Liver (tissue), 9 donors: ENCODE data around the gene RAD51B. TPM values are rescaled to one million over a fixed set of nuclear protein-coding genes. Genes with fewer than 3 reads are reported as not detected.

Source experiments
- DNase-seq: peaks from one replicate; pipeline ENCODE4 v3.0.0-alpha.2; 2017; ENCODE audit warnings: low spot score
- H3K27ac ChIP-seq, 2 donors: one replicate each; pipeline ENCODE4 v1.7.0; 2013; ENCODE audit warnings: inconsistent platforms in 2 of 2, low read length in 2 of 2, control low read depth in 1 of 2, low read depth in 1 of 2, mild to moderate bottlenecking in 1 of 2
- H3K27me3 ChIP-seq, 4 donors: one replicate each; pipeline versions ENCODE4 v1.6.1 to v1.7.0; 2013; ENCODE audit warnings: low read length in 3 of 4, inconsistent platforms in 1 of 4, mild to moderate bottlenecking in 1 of 4, moderate library complexity in 1 of 4; ENCODE audit not compliant: control insufficient read depth in 4 of 4, insufficient read depth in 4 of 4
- H3K36me3 ChIP-seq, 4 donors: one replicate each; pipeline versions ENCODE4 v1.6.1 to v1.7.0; 2013; ENCODE audit warnings: low read length in 3 of 4, mild to moderate bottlenecking in 3 of 4, low read depth in 1 of 4, moderate library complexity in 1 of 4; ENCODE audit not compliant: control insufficient read depth in 4 of 4, insufficient read depth in 3 of 4
- H3K4me1 ChIP-seq, 4 donors: one replicate each; pipeline versions ENCODE4 v1.6.1 to v1.7.0; 2013; ENCODE audit warnings: low read length in 3 of 4, mild to moderate bottlenecking in 3 of 4, moderate library complexity in 1 of 4; ENCODE audit not compliant: control insufficient read depth in 4 of 4, insufficient read depth in 4 of 4
- H3K4me3 ChIP-seq, 3 donors: one replicate each; pipeline versions ENCODE4 v1.6.1 to v1.7.0; 2013; ENCODE audit warnings: low read length in 3 of 3, control low read depth in 1 of 3, low read depth in 1 of 3, mild to moderate bottlenecking in 1 of 3
- H3K9ac ChIP-seq, 2 donors: one replicate each; pipeline ENCODE4 v1.7.0; 2013; ENCODE audit warnings: low read length in 2 of 2, mild to moderate bottlenecking in 2 of 2, moderate library complexity in 2 of 2, control low read depth in 1 of 2, low read depth in 1 of 2
- H3K9me3 ChIP-seq, 4 donors: one replicate each; pipeline versions ENCODE4 v1.6.1 to v1.7.0; 2013; ENCODE audit warnings: low read length in 3 of 4; ENCODE audit not compliant: control insufficient read depth in 4 of 4
- ATF3 ChIP-seq: IDR thresholded peaks from 2 replicates; pipeline ENCODE4 v1.6.1; 2016; ENCODE audit warnings: antibody characterized with exemption
- EGR1 ChIP-seq, 2 donors: IDR thresholded peaks; 2 replicates each; pipeline ENCODE4 v1.6.1; 2016 to 2018; ENCODE audit warnings: antibody characterized with exemption in 2 of 2, low read depth in 2 of 2
- FOXA1 ChIP-seq: IDR thresholded peaks from 2 replicates; pipeline ENCODE4 v1.6.1; 2016; ENCODE audit warnings: antibody characterized with exemption
- FOXA2 ChIP-seq: IDR thresholded peaks from 2 replicates; pipeline ENCODE4 v1.6.1; 2016; ENCODE audit warnings: antibody characterized with exemption
- GABPA ChIP-seq, 2 donors: IDR thresholded peaks in 1 of 2; conservative IDR thresholded peaks in 1 of 2; 2 replicates each; pipeline ENCODE4 v1.6.1; 2016; ENCODE audit warnings: antibody characterized with exemption in 2 of 2, mild to moderate bottlenecking in 1 of 2, moderate library complexity in 1 of 2
- HNF4A ChIP-seq, 2 donors: conservative IDR thresholded peaks; 2 replicates each; pipeline ENCODE4 v1.6.1; 2016; ENCODE audit warnings: antibody characterized with exemption in 2 of 2, mild to moderate bottlenecking in 2 of 2
- HNF4G ChIP-seq: IDR thresholded peaks from 2 replicates; pipeline ENCODE4 v1.6.1; 2016; ENCODE audit warnings: antibody characterized with exemption
- MAX ChIP-seq: IDR thresholded peaks from 2 replicates; pipeline ENCODE4 v1.6.1; 2016; ENCODE audit warnings: antibody characterized with exemption
- RAD21 ChIP-seq, 2 donors: IDR thresholded peaks; 2 replicates each; pipeline ENCODE4 v1.6.1; 2016; ENCODE audit warnings: antibody characterized with exemption in 2 of 2, mild to moderate bottlenecking in 2 of 2
- RXRA ChIP-seq, 2 donors: IDR thresholded peaks; 2 replicates each; pipeline ENCODE4 v1.6.1; 2017 to 2018; ENCODE audit warnings: antibody characterized with exemption in 2 of 2, mild to moderate bottlenecking in 1 of 2
- SP1 ChIP-seq: IDR thresholded peaks from 2 replicates; pipeline ENCODE4 v1.6.1; 2018; ENCODE audit warnings: antibody characterized with exemption, mild to moderate bottlenecking
- TAF1 ChIP-seq: conservative IDR thresholded peaks from 2 replicates; pipeline ENCODE4 v1.6.1; 2016; ENCODE audit warnings: antibody characterized with exemption, mild to moderate bottlenecking
- YY1 ChIP-seq: IDR thresholded peaks from 2 replicates; pipeline ENCODE4 v1.6.1; 2016; ENCODE audit warnings: antibody characterized with exemption, mild to moderate bottlenecking
- ZBTB33 ChIP-seq: IDR thresholded peaks from 2 replicates; pipeline ENCODE4 v1.6.1; 2016; ENCODE audit warnings: antibody characterized with exemption
- whole genome bisulfite sequencing: extraction: QIAGEN DNeasy Blood & Tissue Kit; methylation state at CpG from one replicate; pipeline ENCODE4 v1.1.7; 2013; 5-methylcytosine and 5-hydroxymethylcytosine counted together
- polyA plus RNA-seq, 2 donors: library from polyadenylated mRNA; stranded (reverse) in 1 of 2; unstranded in 1 of 2; fragments of 200-250 nt in 1 of 2; fragments of >200 nt in 1 of 2; fragmentation: Nextera tagmentation in 1 of 2; extraction: Ambion mirVana in 1 of 2; gene quantifications; one replicate each; pipeline versions ENCODE4 v1.2.1 to v1.2.3, GENCODE V29; 2013 to 2015
- total RNA-seq, 2 donors: library from RNA; depleted of rRNA; stranded (reverse); fragments of >200 nt; gene quantifications; one replicate each; pipeline ENCODE4 v1.2.3, GENCODE V29; 2014
- TF ChIP-seq, protein P1 (sequence below): IDR thresholded peaks from 2 replicates; pipeline ENCODE4 v1.6.1; 2016; ENCODE audit warnings: antibody characterized with exemption, mild to moderate bottlenecking
- TF ChIP-seq, protein P2 (sequence below): fragments of 150-350 bp; IDR thresholded peaks from 2 replicates; pipeline ENCODE4 v1.5.1; 2017; ENCODE audit warnings: improper control_type of control experiment, low read depth, low read length; ENCODE audit not compliant: missing input control
- donor health status: healthy.
- donor health status: healthy.
- donor health status: healthy.
- donor health status: healthy.
- donor health status: healthy.

The RAD51B gene
- total and polyA plus RNA-seq, 4 donors: 0.81 to 12.9 (median 2.4) TPM

GRCh38 chr14:68470361-68470760 lies 650.8 kb downstream of the RAD51B start:
- H3K4me3 ChIP-seq: no peak overlapping the region
- H3K9ac ChIP-seq: no peak overlapping the region
- H3K36me3 ChIP-seq: no peaks in the 10 kb centered on the region
- no peaks in the 10 kb centered on the region for H3K27me3 ChIP-seq
- no peak for DNase-seq
- TF ChIP-seq ZBTB33: no peak
- no peak for TF ChIP-seq TAF1
- TF ChIP-seq SP1: no peak
- TF ChIP-seq EGR1 (IDR thresholded peaks at IDR 0.05; ENCODE audit: low read depth in 2 of 2): no peak
- no peak for TF ChIP-seq FOXA1
- no peak for TF ChIP-seq RAD21 (IDR thresholded peaks at IDR 0.05)
- no peak for TF ChIP-seq MAX
- no peak for TF ChIP-seq GABPA (IDR thresholded peaks at IDR 0.05 in 1 of 2, conservative IDR thresholded peaks at IDR 0.05 in 1 of 2)
- TF ChIP-seq HNF4A (conservative IDR thresholded peaks at IDR 0.05): no peak
- TF ChIP-seq YY1: no peak
- TF ChIP-seq, protein P1, sequence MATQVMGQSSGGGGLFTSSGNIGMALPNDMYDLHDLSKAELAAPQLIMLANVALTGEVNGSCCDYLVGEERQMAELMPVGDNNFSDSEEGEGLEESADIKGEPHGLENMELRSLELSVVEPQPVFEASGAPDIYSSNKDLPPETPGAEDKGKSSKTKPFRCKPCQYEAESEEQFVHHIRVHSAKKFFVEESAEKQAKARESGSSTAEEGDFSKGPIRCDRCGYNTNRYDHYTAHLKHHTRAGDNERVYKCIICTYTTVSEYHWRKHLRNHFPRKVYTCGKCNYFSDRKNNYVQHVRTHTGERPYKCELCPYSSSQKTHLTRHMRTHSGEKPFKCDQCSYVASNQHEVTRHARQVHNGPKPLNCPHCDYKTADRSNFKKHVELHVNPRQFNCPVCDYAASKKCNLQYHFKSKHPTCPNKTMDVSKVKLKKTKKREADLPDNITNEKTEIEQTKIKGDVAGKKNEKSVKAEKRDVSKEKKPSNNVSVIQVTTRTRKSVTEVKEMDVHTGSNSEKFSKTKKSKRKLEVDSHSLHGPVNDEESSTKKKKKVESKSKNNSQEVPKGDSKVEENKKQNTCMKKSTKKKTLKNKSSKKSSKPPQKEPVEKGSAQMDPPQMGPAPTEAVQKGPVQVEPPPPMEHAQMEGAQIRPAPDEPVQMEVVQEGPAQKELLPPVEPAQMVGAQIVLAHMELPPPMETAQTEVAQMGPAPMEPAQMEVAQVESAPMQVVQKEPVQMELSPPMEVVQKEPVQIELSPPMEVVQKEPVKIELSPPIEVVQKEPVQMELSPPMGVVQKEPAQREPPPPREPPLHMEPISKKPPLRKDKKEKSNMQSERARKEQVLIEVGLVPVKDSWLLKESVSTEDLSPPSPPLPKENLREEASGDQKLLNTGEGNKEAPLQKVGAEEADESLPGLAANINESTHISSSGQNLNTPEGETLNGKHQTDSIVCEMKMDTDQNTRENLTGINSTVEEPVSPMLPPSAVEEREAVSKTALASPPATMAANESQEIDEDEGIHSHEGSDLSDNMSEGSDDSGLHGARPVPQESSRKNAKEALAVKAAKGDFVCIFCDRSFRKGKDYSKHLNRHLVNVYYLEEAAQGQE: no peak
- TF ChIP-seq RXRA (IDR thresholded peaks at IDR 0.05): no peak
- no peak for TF ChIP-seq ATF3
- TF ChIP-seq HNF4G: no peak
- H3K4me1 ChIP-seq: peaks cover 5 to 38% (median 18%) of the 10 kb centered on the region in 4 donors
- no peaks in the 10 kb centered on the region for H3K9me3 ChIP-seq
- WGBS: 99% methylated on average over 1 of the region's 1 CpG
- no peak overlapping the region for H3K27ac ChIP-seq

- H3K27ac ChIP-seq: no peak overlapping the region
- H3K27me3 ChIP-seq: no peaks in the 10 kb centered on the region
- H3K9ac ChIP-seq: no peak overlapping the region
- WGBS: 91% methylated on average over 12 of the region's 12 CpGs
- H3K4me1 ChIP-seq: peaks cover 5 to 46% (median 26%) of the 10 kb centered on the region in 4 donors
- no peaks in the 10 kb centered on the region for H3K9me3 ChIP-seq
- no peak overlapping the region for H3K4me3 ChIP-seq
- no peak for DNase-seq
- no peaks in the 10 kb centered on the region for H3K36me3 ChIP-seq
- TF ChIP-seq RXRA (IDR thresholded peaks at IDR 0.05): no peak
- TF ChIP-seq SP1: no peak
- TF ChIP-seq, protein P2, sequence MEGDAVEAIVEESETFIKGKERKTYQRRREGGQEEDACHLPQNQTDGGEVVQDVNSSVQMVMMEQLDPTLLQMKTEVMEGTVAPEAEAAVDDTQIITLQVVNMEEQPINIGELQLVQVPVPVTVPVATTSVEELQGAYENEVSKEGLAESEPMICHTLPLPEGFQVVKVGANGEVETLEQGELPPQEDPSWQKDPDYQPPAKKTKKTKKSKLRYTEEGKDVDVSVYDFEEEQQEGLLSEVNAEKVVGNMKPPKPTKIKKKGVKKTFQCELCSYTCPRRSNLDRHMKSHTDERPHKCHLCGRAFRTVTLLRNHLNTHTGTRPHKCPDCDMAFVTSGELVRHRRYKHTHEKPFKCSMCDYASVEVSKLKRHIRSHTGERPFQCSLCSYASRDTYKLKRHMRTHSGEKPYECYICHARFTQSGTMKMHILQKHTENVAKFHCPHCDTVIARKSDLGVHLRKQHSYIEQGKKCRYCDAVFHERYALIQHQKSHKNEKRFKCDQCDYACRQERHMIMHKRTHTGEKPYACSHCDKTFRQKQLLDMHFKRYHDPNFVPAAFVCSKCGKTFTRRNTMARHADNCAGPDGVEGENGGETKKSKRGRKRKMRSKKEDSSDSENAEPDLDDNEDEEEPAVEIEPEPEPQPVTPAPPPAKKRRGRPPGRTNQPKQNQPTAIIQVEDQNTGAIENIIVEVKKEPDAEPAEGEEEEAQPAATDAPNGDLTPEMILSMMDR: no peak
- no peak for TF ChIP-seq YY1
- TF ChIP-seq ATF3: no peak
- no peak for TF ChIP-seq EGR1 (IDR thresholded peaks at IDR 0.05; ENCODE audit: low read depth in 2 of 2)
- no peak for TF ChIP-seq HNF4G
- TF ChIP-seq RAD21 (IDR thresholded peaks at IDR 0.05): no peak
- TF ChIP-seq, protein P1: no peak
- TF ChIP-seq TAF1: no peak
- TF ChIP-seq FOXA2: no peak
Measured at GRCh38 chr14:68471029-68471963, 651.7 kb downstream of the RAD51B start.
